ENCODE data around the gene N4BP2L1. TPM values are rescaled to one million over a fixed set of nuclear protein-coding genes. Genes with fewer than 3 reads are reported as not detected.

Gene N4BP2L1
- total RNA-seq, 4 donors from 2014 or later = 23.1 to 33.1 (median 26.8) TPM

- TF ChIP-seq CTCF (IDR thresholded peaks at IDR 0.05; ENCODE audit: low read depth) = no peak
These were observed 2.8 kb downstream of the N4BP2L1 start for GRCh38 chr13:32425158-32425557.

GRCh38 chr13:32423592-32423991, 4.3 kb downstream of the N4BP2L1 start:
- TF ChIP-seq CTCF (IDR thresholded peaks at IDR 0.05; ENCODE audit: low read depth) = no peak

- TF ChIP-seq CTCF (IDR thresholded peaks at IDR 0.05; ENCODE audit: low read depth) = no peak
These were observed 8.1 kb downstream of the N4BP2L1 start for GRCh38 chr13:32419862-32420261.

- no peak for TF ChIP-seq CTCF (IDR thresholded peaks at IDR 0.05; ENCODE audit: low read depth)
These were observed 9.9 kb downstream of the N4BP2L1 start for GRCh38 chr13:32417995-32418394.

GRCh38 chr13:32415019-32415418, 12.9 kb downstream of the N4BP2L1 start:
- no peak for TF ChIP-seq CTCF (IDR thresholded peaks at IDR 0.05; ENCODE audit: low read depth)

GRCh38 chr13:32414580-32414979, 13.3 kb downstream of the N4BP2L1 start:
- no peak for TF ChIP-seq CTCF (IDR thresholded peaks at IDR 0.05; ENCODE audit: low read depth)

- no peak for TF ChIP-seq CTCF (IDR thresholded peaks at IDR 0.05; ENCODE audit: low read depth)
These were observed 14.6 kb downstream of the N4BP2L1 start for GRCh38 chr13:32413284-32413683.

All from subcutaneous adipose tissue (tissue), 4 donors.